CD4-positive, alpha-beta memory T cell (primary cell): ENCODE results near the gene MAGEA1. TPM values are rescaled to one million over a fixed set of nuclear protein-coding genes. Genes with fewer than 3 reads are reported as not detected.
"Not testable (repeated sequence)": the region's sequence is repeated elsewhere in the genome, so short reads cannot be mapped to it uniquely, and the experiment has no call there.

ENCODE experiments used
- CTCF ChIA-PET: fragments of 350-600 bp; sonication (Branson Sonifier 250); formaldehyde crosslinking; loops from one replicate; lab custom pipeline; 2021; ENCODE audit warnings: inconsistent platforms; ENCODE audit not compliant: partially characterized antibody; lab: Charles Lee
- POLR2A ChIA-PET: fragments of 350-600 bp; sonication (Branson Sonifier 250); formaldehyde crosslinking; loops from one replicate; lab custom pipeline; 2021; ENCODE audit not compliant: partially characterized antibody; lab: Charles Lee
- DNase-seq, 5 donors: peaks; one replicate each; pipeline versions ENCODE4 v3.0.0 to v3.0.0-alpha.2; 2020 to 2022; ENCODE audit warnings: mixed read lengths in 1 of 5
- H3K27ac ChIP-seq: one replicate; pipeline ENCODE4 v1.7.0; 2013; ENCODE audit warnings: low read depth, low read length
- H3K27me3 ChIP-seq: 2 replicates; pipeline ENCODE4 v1.7.0; 2013; ENCODE audit warnings: mild to moderate bottlenecking, low read length, moderate library complexity; ENCODE audit not compliant: insufficient read depth
- H3K36me3 ChIP-seq: 2 replicates; pipeline ENCODE4 v1.7.0; 2013; ENCODE audit warnings: mild to moderate bottlenecking, low read length, moderate library complexity; ENCODE audit not compliant: insufficient read depth
- H3K4me1 ChIP-seq: 2 replicates; pipeline ENCODE4 v1.7.0; 2013; ENCODE audit warnings: mild to moderate bottlenecking, low read length, moderate library complexity; ENCODE audit not compliant: insufficient read depth
- H3K4me3 ChIP-seq, 2 donors: one replicate each; pipeline ENCODE4 v1.7.0; 2013; ENCODE audit warnings: low read length in 2 of 2, mild to moderate bottlenecking in 1 of 2
- H3K9me3 ChIP-seq, 2 donors: one replicate each; pipeline ENCODE4 v1.7.0; 2013; ENCODE audit warnings: low read length in 2 of 2, control low read depth in 1 of 2; ENCODE audit not compliant: control insufficient read depth in 1 of 2
- H3K27ac Mint-ChIP-seq, 7 donors: one replicate each; pipeline ENCODE4 v1.8.0; 2020 to 2021; ENCODE audit warnings: mixed read lengths in 7 of 7, mild to moderate bottlenecking in 6 of 7, inconsistent platforms in 3 of 7, moderate library complexity in 3 of 7
- H3K27me3 Mint-ChIP-seq, 2 donors: one replicate each; pipeline ENCODE4 v1.8.0; 2020 to 2021; ENCODE audit warnings: mixed read lengths in 2 of 2
- H3K36me3 Mint-ChIP-seq, 2 donors: one replicate each; pipeline ENCODE4 v1.8.0; 2020 to 2021; ENCODE audit warnings: mixed read lengths in 2 of 2, inconsistent platforms in 1 of 2, mild to moderate bottlenecking in 1 of 2
- H3K4me1 Mint-ChIP-seq, 4 donors: one replicate each; pipeline ENCODE4 v1.8.0; 2020 to 2021; ENCODE audit warnings: mixed read lengths in 4 of 4, mild to moderate bottlenecking in 1 of 4
- H3K4me3 Mint-ChIP-seq, 8 donors: one replicate each; pipeline ENCODE4 v1.8.0; 2020 to 2021; ENCODE audit warnings: mixed read lengths in 8 of 8, mild to moderate bottlenecking in 7 of 8, moderate library complexity in 6 of 8, inconsistent platforms in 3 of 8
- H3K9me3 Mint-ChIP-seq, 8 donors: one replicate each; pipeline ENCODE4 v1.8.0; 2020 to 2021; ENCODE audit warnings: mixed read lengths in 8 of 8, mild to moderate bottlenecking in 5 of 8, inconsistent platforms in 3 of 8, moderate library complexity in 1 of 8
- intact Hi-C: fragments of 100-400 bp; cut with micrococcal nuclease; formaldehyde crosslinking; loops from one replicate; pipeline ENCODE4 v1.15.1; 2023
- polyA plus RNA-seq, 2 donors: library from polyadenylated mRNA; unstranded; fragments of 300-500 nt; fragmentation: Illumina TruSeq; gene quantifications; one replicate each; pipeline ENCODE4 v1.2.3, GENCODE V29; 2021
- total RNA-seq, 2 experiments: library from RNA; stranded (reverse); gene quantifications; one replicate each; pipeline ENCODE4 v1.2.3, GENCODE V29; 2021

Gene MAGEA1
- total and polyA plus RNA-seq, 4 experiments from 2014 or later: not detected

GRCh38 chrX:153164733-153165132 is 14.4 kb upstream of the MAGEA1 start:
- Histone ChIP-seq H3K4me1 (no peaks in the 10 kb centered on the region), H3K9me3 (no peaks in the 10 kb centered on the region), H3K27me3 (no peaks in the 10 kb centered on the region), H3K4me3 (no peak overlapping the region), H3K36me3 (no peaks in the 10 kb centered on the region), H3K27ac (no peak overlapping the region)
- Mint-ChIP-seq H3K27ac (no peak overlapping the region), H3K27me3 (peaks cover 2 to 6% of the 10 kb centered on the region in 2 donors), H3K4me3 (no peak overlapping the region), H3K9me3 (no peaks in the 10 kb centered on the region), H3K36me3 (no peaks in the 10 kb centered on the region), H3K4me1 (no peaks in the 10 kb centered on the region)
- ChIA-PET CTCF (no interaction called here), POLR2A (no interaction called here)
- intact Hi-C loops: no loop called here
- DNase-seq: no peak

DNA sequence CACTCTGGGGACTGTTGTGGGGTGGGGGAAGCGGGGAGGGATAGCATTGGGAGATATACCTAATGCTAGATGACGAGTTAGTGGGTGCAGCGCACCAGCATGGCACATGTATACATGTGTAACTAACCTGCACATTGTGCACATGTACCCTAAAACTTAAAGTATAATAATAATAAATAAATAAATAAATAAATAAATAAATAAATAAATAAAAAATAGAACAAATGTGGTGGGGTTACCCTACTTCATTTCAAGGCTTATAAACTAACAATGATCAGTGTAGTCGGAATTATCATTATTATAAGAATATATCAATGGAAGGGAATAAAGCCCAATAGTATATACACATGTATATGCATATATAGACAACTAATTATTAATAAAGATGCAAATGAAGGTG is 10.7 kb upstream of the MAGEA1 start:
- H3K9me3 ChIP-seq, intact Hi-C loops, POLR2A ChIA-PET: not testable (repeated sequence)

GRCh38 chrX:153181822-153182221 is 2.7 kb downstream of the MAGEA1 start:
- peaks cover 0 to 2% (median 0%) of the 10 kb centered on the region in 8 donors for H3K9me3 Mint-ChIP-seq

More for the DNA sequence above, 10.7 kb upstream of the MAGEA1 start:
- H3K36me3 ChIP-seq, H3K27me3 Mint-ChIP-seq, H3K9me3 Mint-ChIP-seq, H3K4me3 ChIP-seq, H3K4me1 ChIP-seq, H3K27ac Mint-ChIP-seq, H3K27ac ChIP-seq, H3K4me3 Mint-ChIP-seq, H3K36me3 Mint-ChIP-seq, H3K27me3 ChIP-seq, CTCF ChIA-PET, H3K4me1 Mint-ChIP-seq, DNase-seq: not testable (repeated sequence)

DNA sequence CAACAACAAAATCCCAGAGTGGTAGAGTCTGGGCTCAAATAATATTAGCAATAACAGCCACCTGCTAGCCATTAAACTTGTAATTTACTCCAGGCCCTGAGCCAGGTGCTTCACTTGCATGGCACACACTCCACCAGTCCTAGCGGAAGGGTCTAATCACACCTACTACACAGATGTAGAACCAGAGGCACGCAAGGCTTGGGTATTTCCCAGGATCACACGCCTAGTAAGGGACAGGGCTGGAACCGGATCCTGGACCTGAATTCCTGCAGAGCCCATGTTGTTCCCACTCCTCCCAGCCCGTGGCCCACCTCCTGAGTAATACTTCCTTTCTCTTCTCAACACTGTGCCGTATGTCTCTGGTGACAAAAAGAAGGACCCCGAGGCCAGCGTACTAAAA is 5.7 kb downstream of the MAGEA1 start:
- ChIA-PET CTCF (no interaction called here), POLR2A (no interaction called here)
- Histone ChIP-seq H3K9me3 (no peaks in the 10 kb centered on the region), H3K36me3 (no peaks in the 10 kb centered on the region), H3K27me3 (no peaks in the 10 kb centered on the region), H3K27ac (no peak overlapping the region), H3K4me1 (no peaks in the 10 kb centered on the region), H3K4me3 (no peak overlapping the region)
- Mint-ChIP-seq H3K27me3 (peaks cover 2 to 7% of the 10 kb centered on the region in 2 donors), H3K36me3 (no peaks in the 10 kb centered on the region), H3K4me1 (no peaks in the 10 kb centered on the region), H3K9me3 (peaks cover 0 to 2% (median 0%) of the 10 kb centered on the region in 8 donors), H3K27ac (no peak overlapping the region), H3K4me3 (no peak overlapping the region)
- DNase-seq: no peak
- intact Hi-C loops: no loop called here

More at GRCh38 chrX:153181822-153182221, 2.7 kb downstream of the MAGEA1 start:
- Histone ChIP-seq H3K27ac (no peak overlapping the region), H3K9me3 (no peaks in the 10 kb centered on the region), H3K27me3 (no peaks in the 10 kb centered on the region), H3K36me3 (no peaks in the 10 kb centered on the region), H3K4me3 (no peak overlapping the region), H3K4me1 (no peaks in the 10 kb centered on the region)
- POLR2A ChIA-PET: no interaction called here
- Mint-ChIP-seq H3K27ac (no peak overlapping the region), H3K27me3 (peaks cover 0 to 3% of the 10 kb centered on the region in 2 donors), H3K4me3 (no peak overlapping the region), H3K4me1 (no peaks in the 10 kb centered on the region), H3K36me3 (no peaks in the 10 kb centered on the region)
- intact Hi-C loops: no loop called here
- CTCF ChIA-PET: no interaction called here
- DNase-seq: no peak

GRCh38 chrX:153190381-153190780 is 11.3 kb downstream of the MAGEA1 start:
- H3K9me3 ChIP-seq: no peaks in the 10 kb centered on the region
- POLR2A ChIA-PET: no interaction called here
- no peak overlapping the region for H3K27ac Mint-ChIP-seq
- no peaks in the 10 kb centered on the region for H3K4me1 ChIP-seq
- H3K4me3 ChIP-seq: no peak overlapping the region
- peaks cover 0 to 6% (median 0%) of the 10 kb centered on the region in 8 donors for H3K9me3 Mint-ChIP-seq
- no peaks in the 10 kb centered on the region for H3K36me3 ChIP-seq
- DNase-seq: no peak
- no peaks in the 10 kb centered on the region for H3K27me3 ChIP-seq
- no peaks in the 10 kb centered on the region for H3K4me1 Mint-ChIP-seq
- no peak overlapping the region for H3K27ac ChIP-seq
- CTCF ChIA-PET: no interaction called here
- no peak overlapping the region for H3K4me3 Mint-ChIP-seq
- H3K27me3 Mint-ChIP-seq: peaks cover 18 to 20% of the 10 kb centered on the region in 2 donors
- intact Hi-C loops: no loop called here
- H3K36me3 Mint-ChIP-seq: no peaks in the 10 kb centered on the region

- Histone ChIP-seq H3K9me3 (no peaks in the 10 kb centered on the region), H3K4me1 (no peaks in the 10 kb centered on the region), H3K27ac (no peak overlapping the region), H3K4me3 (no peak overlapping the region), H3K27me3 (no peaks in the 10 kb centered on the region), H3K36me3 (no peaks in the 10 kb centered on the region)
- Mint-ChIP-seq H3K27ac (no peak overlapping the region), H3K27me3 (peaks cover 9 to 12% of the 10 kb centered on the region in 2 donors), H3K36me3 (no peaks in the 10 kb centered on the region), H3K9me3 (peaks cover 0 to 3% (median 0%) of the 10 kb centered on the region in 8 donors), H3K4me3 (no peak overlapping the region), H3K4me1 (no peaks in the 10 kb centered on the region)
- CTCF ChIA-PET: no interaction called here
- intact Hi-C loops: no loop called here
- POLR2A ChIA-PET: no interaction called here
- no peak for DNase-seq
These were observed 21.4 kb downstream of the MAGEA1 start for GRCh38 chrX:153200462-153200861.

GRCh38 chrX:153206425-153207046 is 27.5 kb downstream of the MAGEA1 start:
- DNase-seq: no peak
- H3K4me1 Mint-ChIP-seq: no peaks in the 10 kb centered on the region
- POLR2A ChIA-PET: no interaction called here
- Histone ChIP-seq H3K9me3 (no peaks in the 10 kb centered on the region), H3K36me3 (no peaks in the 10 kb centered on the region), H3K27ac (no peak overlapping the region), H3K4me1 (no peaks in the 10 kb centered on the region), H3K4me3 (no peak overlapping the region), H3K27me3 (no peaks in the 10 kb centered on the region)
- H3K4me3 Mint-ChIP-seq: no peak overlapping the region
- no peaks in the 10 kb centered on the region for H3K36me3 Mint-ChIP-seq
- CTCF ChIA-PET: no interaction called here
- intact Hi-C loops: no loop called here
- H3K9me3 Mint-ChIP-seq: peaks cover 0 to 10% (median 6%) of the 10 kb centered on the region in 8 donors
- H3K27me3 Mint-ChIP-seq: peaks cover 16 to 18% of the 10 kb centered on the region in 2 donors
- H3K27ac Mint-ChIP-seq: no peak overlapping the region
